Type B pancreatic cell (in vitro differentiated cells): Measurements from ENCODE around the gene FAM229A. TPM values are rescaled to one million over a fixed set of nuclear protein-coding genes. Genes with fewer than 3 reads are reported as not detected.

Experiments
- DNase-seq: peaks from one replicate; pipeline ENCODE4 v3.0.0; 2021; ENCODE audit warnings: mixed read lengths; ENCODE audit not compliant: unreplicated experiment; ENCODE audit errors: extremely low spot score
- H3K27ac Mint-ChIP-seq: 2 replicates; pipeline ENCODE4 v1.8.0; 2021; ENCODE audit warnings: mild to moderate bottlenecking, mixed read lengths
- H3K27me3 Mint-ChIP-seq: 2 replicates; pipeline ENCODE4 v1.8.0; 2021; ENCODE audit warnings: mixed read lengths
- H3K36me3 Mint-ChIP-seq: 2 replicates; pipeline ENCODE4 v1.8.0; 2021; ENCODE audit warnings: mixed read lengths
- H3K4me1 Mint-ChIP-seq: one replicate; pipeline ENCODE4 v1.8.0; 2021; ENCODE audit warnings: mixed read lengths; ENCODE audit not compliant: unreplicated experiment
- H3K4me3 Mint-ChIP-seq: 2 replicates; pipeline ENCODE4 v1.8.0; 2021; ENCODE audit warnings: mild to moderate bottlenecking, mixed read lengths
- H3K9me3 Mint-ChIP-seq: 2 replicates; pipeline ENCODE4 v1.8.0; 2021; ENCODE audit warnings: mixed read lengths
- CTCF ChIP-seq: fragments of 200-600 bp; sonication (generic); conservative IDR thresholded peaks from 2 replicates; pipeline ENCODE4 v1.5.0; 2021; ENCODE audit warnings: antibody characterized with exemption, mild to moderate bottlenecking
- total RNA-seq: library from RNA; stranded (reverse); gene quantifications from 2 replicates; pipeline ENCODE4 v1.2.1, GENCODE V29; 2021; ENCODE audit warnings: low replicate concordance

FAM229A gene
- total RNA-seq, 1 donor from 2014 or later = 8.7 TPM

GRCh38 chr1:32337855-32338636 is 24.2 kb downstream of the FAM229A start:
- no peak for TF ChIP-seq CTCF
- no peaks in the 10 kb centered on the region for H3K9me3 Mint-ChIP-seq
- H3K4me1 Mint-ChIP-seq = peaks cover 25% of the 10 kb centered on the region
- H3K27ac Mint-ChIP-seq = peak overlapping the region; percentile 52
- H3K4me3 Mint-ChIP-seq = peak overlapping the region; percentile 72
- no peak for DNase-seq
- peaks cover 15% of the 10 kb centered on the region for H3K36me3 Mint-ChIP-seq
- no peaks in the 10 kb centered on the region for H3K27me3 Mint-ChIP-seq

- H3K4me1 Mint-ChIP-seq = peaks cover 33% of the 10 kb centered on the region
- no peak overlapping the region for H3K27ac Mint-ChIP-seq
- no peak for TF ChIP-seq CTCF
- H3K36me3 Mint-ChIP-seq = peaks cover 15% of the 10 kb centered on the region
- DNase-seq = no peak
- H3K9me3 Mint-ChIP-seq = no peaks in the 10 kb centered on the region
- H3K27me3 Mint-ChIP-seq = no peaks in the 10 kb centered on the region
- peak overlapping the region; percentile 82 for H3K4me3 Mint-ChIP-seq
Observed at GRCh38 chr1:32336963-32337675, 25.2 kb downstream of the FAM229A start.

- H3K9me3 Mint-ChIP-seq = no peaks in the 10 kb centered on the region
- peak overlapping the region; percentile 82 for H3K4me3 Mint-ChIP-seq
- no peak for TF ChIP-seq CTCF
- H3K27me3 Mint-ChIP-seq = no peaks in the 10 kb centered on the region
- DNase-seq = no peak
- peaks cover 21% of the 10 kb centered on the region for H3K36me3 Mint-ChIP-seq
- no peak overlapping the region for H3K27ac Mint-ChIP-seq
- H3K4me1 Mint-ChIP-seq = peaks cover 37% of the 10 kb centered on the region
Observed at GRCh38 chr1:32336591-32336932, 25.7 kb downstream of the FAM229A start.

GRCh38 chr1:32335790-32336590 is 26.3 kb downstream of the FAM229A start, which contains the start of gene MARCKSL1:
TSS of gene MARCKSL1 (minus strand) at chr1:32336233. CDS start at chr1:32336033, 200 bp downstream.
- H3K4me3 Mint-ChIP-seq = peak within 1 kb of the TSS; percentile 97
- H3K9me3 Mint-ChIP-seq = no peaks in the 10 kb centered on the region
- TF ChIP-seq CTCF = no peak
- H3K27ac Mint-ChIP-seq = peak within 1 kb of the TSS; percentile 93
- peaks cover 43% of the 10 kb centered on the region for H3K4me1 Mint-ChIP-seq
- peak; percentile 91 for DNase-seq
- H3K27me3 Mint-ChIP-seq = no peaks in the 10 kb centered on the region
- H3K36me3 Mint-ChIP-seq = peaks cover 26% of the 10 kb centered on the region

- Mint-ChIP-seq H3K4me3 (peak overlapping the region; percentile 97), H3K36me3 (peaks cover 32% of the 10 kb centered on the region), H3K27ac (no peak overlapping the region), H3K9me3 (no peaks in the 10 kb centered on the region), H3K4me1 (peaks cover 44% of the 10 kb centered on the region), H3K27me3 (no peaks in the 10 kb centered on the region)
- TF ChIP-seq CTCF = no peak
- no peak for DNase-seq
Observed at GRCh38 chr1:32335535-32335789, 26.8 kb downstream of the FAM229A start.
